Testis (tissue), 2 donors: ENCODE results near the gene TNNT2.

Experiments used
- POLR2A ChIP-seq: fragments of 450-650 bp; IDR thresholded peaks from one replicate; pipeline ENCODE4 v1.6.1; 2017; ENCODE audit warnings: antibody characterized with exemption, mild to moderate bottlenecking, moderate library complexity
- TF ChIP-seq, protein P1 (sequence below), 3 experiments: fragments of 450-650 bp in 2 of 3; fragments of 200-600 bp in 1 of 3; sonication (generic) in 1 of 3; IDR thresholded peaks; one replicate each; pipeline ENCODE4 v1.5.1; 2016 to 2019; ENCODE audit warnings: antibody characterized with exemption in 3 of 3, mild to moderate bottlenecking in 2 of 3, moderate library complexity in 1 of 3

DNA sequence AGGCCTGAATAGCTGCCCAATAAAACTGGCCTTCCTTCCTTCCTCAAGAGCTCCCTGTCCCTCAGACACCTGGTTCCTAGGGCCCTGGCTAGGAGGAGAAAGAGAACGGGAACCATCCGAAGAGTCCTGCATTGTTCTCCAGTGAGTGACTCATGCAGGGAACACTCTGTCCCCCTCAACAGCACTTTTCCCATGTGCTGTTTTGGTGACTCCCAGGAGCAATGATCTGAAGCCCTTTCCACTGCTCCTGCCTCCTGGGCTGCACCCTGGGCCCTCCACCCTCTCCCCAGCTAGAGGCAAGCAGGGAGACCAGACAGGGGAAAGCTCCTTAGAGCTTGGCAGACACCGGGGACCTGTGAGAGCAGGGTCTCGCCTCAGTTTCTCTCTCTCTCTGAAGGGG, 18.9 kb downstream of the TNNT2 start:
- TF ChIP-seq, protein P1, sequence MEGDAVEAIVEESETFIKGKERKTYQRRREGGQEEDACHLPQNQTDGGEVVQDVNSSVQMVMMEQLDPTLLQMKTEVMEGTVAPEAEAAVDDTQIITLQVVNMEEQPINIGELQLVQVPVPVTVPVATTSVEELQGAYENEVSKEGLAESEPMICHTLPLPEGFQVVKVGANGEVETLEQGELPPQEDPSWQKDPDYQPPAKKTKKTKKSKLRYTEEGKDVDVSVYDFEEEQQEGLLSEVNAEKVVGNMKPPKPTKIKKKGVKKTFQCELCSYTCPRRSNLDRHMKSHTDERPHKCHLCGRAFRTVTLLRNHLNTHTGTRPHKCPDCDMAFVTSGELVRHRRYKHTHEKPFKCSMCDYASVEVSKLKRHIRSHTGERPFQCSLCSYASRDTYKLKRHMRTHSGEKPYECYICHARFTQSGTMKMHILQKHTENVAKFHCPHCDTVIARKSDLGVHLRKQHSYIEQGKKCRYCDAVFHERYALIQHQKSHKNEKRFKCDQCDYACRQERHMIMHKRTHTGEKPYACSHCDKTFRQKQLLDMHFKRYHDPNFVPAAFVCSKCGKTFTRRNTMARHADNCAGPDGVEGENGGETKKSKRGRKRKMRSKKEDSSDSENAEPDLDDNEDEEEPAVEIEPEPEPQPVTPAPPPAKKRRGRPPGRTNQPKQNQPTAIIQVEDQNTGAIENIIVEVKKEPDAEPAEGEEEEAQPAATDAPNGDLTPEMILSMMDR (IDR thresholded peaks at IDR 0.05), result no peak
- no peak for TF ChIP-seq POLR2A
